ENCODE measurements around the gene SLC25A45. TPM values are rescaled to one million over a fixed set of nuclear protein-coding genes. Genes with fewer than 3 reads are reported as not detected.
A peak's percentile ranks its signal among the peaks of the same experiment; 100 is the strongest.

Gene SLC25A45
- total and polyA plus RNA-seq, 2 of the 4 experiments (the other 2 are of a cell fraction) = 0.72 to 1.2 TPM

DNA sequence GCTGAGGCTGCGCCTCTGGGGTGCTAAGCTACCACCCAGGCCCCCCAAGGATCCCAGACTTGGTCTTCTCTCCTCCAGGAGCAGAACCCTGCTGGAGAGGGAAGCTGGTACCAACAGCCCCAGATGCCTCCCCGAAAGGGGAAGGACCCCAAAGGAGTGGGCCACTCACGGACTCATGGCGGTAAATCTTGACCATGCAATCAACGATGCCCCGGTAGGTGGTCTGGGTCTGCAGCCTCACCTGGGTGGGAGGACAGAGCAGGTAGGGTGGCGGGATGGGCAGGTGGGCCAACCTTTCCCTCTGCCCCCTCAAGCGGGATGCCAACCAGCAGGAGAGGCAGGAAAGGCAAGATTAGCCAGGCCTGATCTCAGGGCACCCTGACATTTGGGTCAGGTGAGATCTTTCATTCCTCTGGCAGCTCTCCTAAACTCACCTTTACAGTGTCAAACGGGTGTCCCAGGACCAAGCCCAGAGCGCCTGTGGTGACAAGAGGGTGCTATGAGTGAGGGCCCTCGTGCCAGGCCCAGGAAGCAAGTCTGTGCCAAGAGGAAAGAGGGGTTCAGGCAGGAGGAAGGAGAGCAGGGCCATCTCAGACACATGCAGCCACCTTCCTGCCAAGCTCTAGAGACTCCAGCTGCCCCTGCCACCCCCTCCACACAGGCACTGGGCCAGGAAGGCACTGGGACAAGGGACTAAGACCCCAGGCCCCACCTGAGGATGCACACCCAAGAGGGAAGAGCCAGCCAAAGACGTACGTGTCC lies 2.6 kb downstream of the SLC25A45 start:
- H3K9me1 ChIP-seq (ENCODE audit: insufficient read depth, low read length) = peaks cover 17% of the 10 kb centered on the region
- H3K9ac ChIP-seq (ENCODE audit: low read depth, low read length) = no peak overlapping the region
- 98% methylated on average over 4 of the region's 13 CpGs; no CpG with 5 or more reads in 1 of the 2 experiments for WGBS, 2 experiments (ENCODE audit: extremely low coverage in 2 of 2, insufficient read length in 1 of 2)
- H3K36me3 ChIP-seq (ENCODE audit: control insufficient read depth, insufficient read depth, low read length) = no peaks in the 10 kb centered on the region
- DNase-seq (no peak), ATAC-seq (ENCODE audit: low read depth) (no peak)
- no peak overlapping the region for H4K8ac ChIP-seq (ENCODE audit: low read depth in 2 of 2, low read length in 2 of 2)
- H2BK15ac ChIP-seq (ENCODE audit: low read depth, low read length) = no peak overlapping the region
- POLR2A ChIA-PET (ENCODE audit: unreplicated experiment) = interaction anchor here (1.7 to 4.7 kb wide), 2 partner anchors 43 to 120 kb away, joined by 5 to 32 read pairs; partner anchors contain the start of genes MALAT1 and NEAT1
- no peaks in the 10 kb centered on the region for H3K27me3 ChIP-seq (ENCODE audit: control insufficient read depth, insufficient read depth, low read length)
- H3K27ac ChIP-seq (ENCODE audit: insufficient read depth, low read length) = no peak overlapping the region
- in situ Hi-C loops (cut with MboI; ENCODE audit: low sequenced_read_pairs) = no loop called here
- intact Hi-C loops (cut with micrococcal nuclease) = loop anchor here (5.0 kb wide), 1 partner anchor 192 kb away; the partner anchor contains the start of genes FAM89B and ZNRD2
- H3K4ac ChIP-seq (ENCODE audit: low read depth, low read length) = peak overlapping the region; percentile 40; the same call in 1 of the 2 replicates
- dilution Hi-C loops (cut with HindIII; ENCODE audit: low sequenced_read_pairs, unreplicated experiment) = no loop called here
- H3K4me2 ChIP-seq (ENCODE audit: low read depth, low read length) = no peak overlapping the region
- no peak overlapping the region; the same call in 1 of the 2 replicates for H2BK20ac ChIP-seq (ENCODE audit: low read depth, low read length)
- no peak for TF ChIP-seq RFX5 (IDR thresholded peaks at IDR 0.05; ENCODE audit: low read depth, low read length)
- no peak for TF ChIP-seq NFE2L2 (IDR thresholded peaks at IDR 0.05; ENCODE audit: low read depth, low read length)
- no peak for TF ChIP-seq MAFK (IDR thresholded peaks at IDR 0.05; ENCODE audit: low read depth, low read length)
- TF ChIP-seq BHLHE40 (IDR thresholded peaks at IDR 0.05; ENCODE audit: low read depth, low read length) = no peak
- TF ChIP-seq, protein P1, sequence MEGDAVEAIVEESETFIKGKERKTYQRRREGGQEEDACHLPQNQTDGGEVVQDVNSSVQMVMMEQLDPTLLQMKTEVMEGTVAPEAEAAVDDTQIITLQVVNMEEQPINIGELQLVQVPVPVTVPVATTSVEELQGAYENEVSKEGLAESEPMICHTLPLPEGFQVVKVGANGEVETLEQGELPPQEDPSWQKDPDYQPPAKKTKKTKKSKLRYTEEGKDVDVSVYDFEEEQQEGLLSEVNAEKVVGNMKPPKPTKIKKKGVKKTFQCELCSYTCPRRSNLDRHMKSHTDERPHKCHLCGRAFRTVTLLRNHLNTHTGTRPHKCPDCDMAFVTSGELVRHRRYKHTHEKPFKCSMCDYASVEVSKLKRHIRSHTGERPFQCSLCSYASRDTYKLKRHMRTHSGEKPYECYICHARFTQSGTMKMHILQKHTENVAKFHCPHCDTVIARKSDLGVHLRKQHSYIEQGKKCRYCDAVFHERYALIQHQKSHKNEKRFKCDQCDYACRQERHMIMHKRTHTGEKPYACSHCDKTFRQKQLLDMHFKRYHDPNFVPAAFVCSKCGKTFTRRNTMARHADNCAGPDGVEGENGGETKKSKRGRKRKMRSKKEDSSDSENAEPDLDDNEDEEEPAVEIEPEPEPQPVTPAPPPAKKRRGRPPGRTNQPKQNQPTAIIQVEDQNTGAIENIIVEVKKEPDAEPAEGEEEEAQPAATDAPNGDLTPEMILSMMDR (conservative IDR thresholded peaks at IDR 0.05; ENCODE audit: low read depth, low read length) = no peak
- no peak for TF ChIP-seq RAD21 (IDR thresholded peaks at IDR 0.05; ENCODE audit: low read length)
- no peak for TF ChIP-seq MXI1 (IDR thresholded peaks at IDR 0.05; ENCODE audit: borderline replicate concordance, low read depth, low read length)
- no peak for TF ChIP-seq SMC3 (IDR thresholded peaks at IDR 0.05; ENCODE audit: low read depth, low read length)
- TF ChIP-seq CEBPB (IDR thresholded peaks at IDR 0.05; ENCODE audit: low read depth, low read length) = no peak
- no peak for TF ChIP-seq CHD1 (IDR thresholded peaks at IDR 0.05; ENCODE audit: low read depth, low read length)
- no peak for TF ChIP-seq USF2 (IDR thresholded peaks at IDR 0.05; ENCODE audit: low read depth, low read length)
- TF ChIP-seq MAZ (IDR thresholded peaks at IDR 0.05; ENCODE audit: borderline replicate concordance, low read depth, low read length) = no peak
- H2AFZ ChIP-seq (replicated peaks; ENCODE audit: low read length, poor library complexity) = no peak overlapping the region
- no TSS peak for BruUV-seq (replicated peaks)
- CTCF ChIA-PET = interaction anchor here (0.5 kb wide), 1 partner anchor 13 kb away, joined by 3 read pairs; no protein-coding TSS in a partner anchor
- peak overlapping the region; percentile 13; the same call in 1 of the 2 replicates for H4K91ac ChIP-seq (ENCODE audit: insufficient read depth, low read depth, low read length)
- peaks cover 19% of the 10 kb centered on the region for H3K4me1 ChIP-seq (ENCODE audit: control insufficient read depth, insufficient read depth, low read length)
- H3K23ac ChIP-seq (ENCODE audit: low read depth, low read length) = no peak overlapping the region
- no peak overlapping the region for H4K5ac ChIP-seq (ENCODE audit: low read depth, low read length)
- H3K9me3 ChIP-seq (ENCODE audit: control insufficient read depth, insufficient read depth, low read length) = no peaks in the 10 kb centered on the region
- peaks cover 6% of the 10 kb centered on the region for H4K20me1 ChIP-seq (ENCODE audit: insufficient read depth, low read length)
- H3K56ac ChIP-seq (ENCODE audit: extremely low read depth, insufficient read depth, low read length) = no peak overlapping the region
- H2BK5ac ChIP-seq (ENCODE audit: low read depth, low read length, poor library complexity, severe bottlenecking) = no peak overlapping the region
- no peak overlapping the region for H3K14ac ChIP-seq (replicated peaks; ENCODE audit: low read depth, low read length)
- H3K18ac ChIP-seq (ENCODE audit: low read depth, low read length) = no peak overlapping the region
- H2AK9ac ChIP-seq (replicated peaks; ENCODE audit: low read depth, low read length, poor library complexity) = peak overlapping the region; percentile 74
- no peak overlapping the region for H3K4me3 ChIP-seq (ENCODE audit: insufficient read depth, low read depth, low read length)
- peak overlapping the region; percentile 82 for H2AK5ac ChIP-seq (ENCODE audit: low read depth, low read length)
- no peak overlapping the region for H2BK120ac ChIP-seq (ENCODE audit: low read depth, low read length)
- H3K79me1 ChIP-seq (ENCODE audit: low read depth in 1 of 2, low read length in 2 of 2) = peaks cover 10 to 42% of the 10 kb centered on the region in 2 experiments
